NCI-H2171 (cell line): ENCODE results near the gene ZMIZ1.

Experiments used
- DNase-seq: peaks from one replicate; lab custom pipeline; 2025; lab: John Stamatoyannopoulos, UW

ZMIZ1 gene

GRCh38 chr10:79230328-79230830 lies 161.6 kb downstream of the ZMIZ1 start:
- peak; percentile 87 for DNase-seq

GRCh38 chr10:79230850-79231249 lies 162.1 kb downstream of the ZMIZ1 start:
- no peak for DNase-seq

GRCh38 chr10:79231908-79232307 lies 163.1 kb downstream of the ZMIZ1 start:
- DNase-seq = no peak

GRCh38 chr10:79232864-79233263 lies 164.1 kb downstream of the ZMIZ1 start:
- no peak for DNase-seq

- DNase-seq = no peak
Observed at GRCh38 chr10:79234391-79235315, 165.9 kb downstream of the ZMIZ1 start.

- DNase-seq = no peak
Observed at GRCh38 chr10:79235765-79236432, 167.1 kb downstream of the ZMIZ1 start.

GRCh38 chr10:79236433-79236765 lies 167.6 kb downstream of the ZMIZ1 start:
- no peak for DNase-seq

- DNase-seq = no peak
Observed at GRCh38 chr10:79237454-79238157, 168.8 kb downstream of the ZMIZ1 start.

GRCh38 chr10:79238158-79238520 lies 169.4 kb downstream of the ZMIZ1 start:
- DNase-seq = no peak

GRCh38 chr10:79238606-79239005 lies 169.8 kb downstream of the ZMIZ1 start:
- DNase-seq = no peak

- no peak for DNase-seq
Observed at GRCh38 chr10:79239275-79239779, 170.6 kb downstream of the ZMIZ1 start.

- DNase-seq = no peak
Observed at GRCh38 chr10:79239924-79240581, 171.3 kb downstream of the ZMIZ1 start.

- DNase-seq = no peak
Observed at GRCh38 chr10:79241629-79241989, 172.8 kb downstream of the ZMIZ1 start.

GRCh38 chr10:79241990-79242619 lies 173.3 kb downstream of the ZMIZ1 start:
- no peak for DNase-seq

GRCh38 chr10:79242620-79243152 lies 173.9 kb downstream of the ZMIZ1 start:
- DNase-seq = peak; percentile 83

- DNase-seq = peak; percentile 55
Observed at GRCh38 chr10:79243181-79244067, 174.7 kb downstream of the ZMIZ1 start.

- DNase-seq = no peak
Observed at GRCh38 chr10:79244068-79244442, 175.3 kb downstream of the ZMIZ1 start.

- no peak for DNase-seq
Observed at GRCh38 chr10:79244841-79245504, 176.2 kb downstream of the ZMIZ1 start.

- DNase-seq = no peak
Observed at GRCh38 chr10:79245539-79246208, 176.9 kb downstream of the ZMIZ1 start.
